HG02610 (cell line): Measurements from ENCODE around the gene GPR55.
A peak's percentile ranks its signal among the peaks of the same experiment; 100 is the strongest.

Experiments
- ATAC-seq: cut with Tn5 transposase; IDR thresholded peaks from one replicate; pipeline ENCODE4 v1.9.1; 2021; ENCODE audit warnings: mild to moderate bottlenecking, moderate library complexity; ENCODE audit not compliant: unreplicated experiment

Gene GPR55

DNA sequence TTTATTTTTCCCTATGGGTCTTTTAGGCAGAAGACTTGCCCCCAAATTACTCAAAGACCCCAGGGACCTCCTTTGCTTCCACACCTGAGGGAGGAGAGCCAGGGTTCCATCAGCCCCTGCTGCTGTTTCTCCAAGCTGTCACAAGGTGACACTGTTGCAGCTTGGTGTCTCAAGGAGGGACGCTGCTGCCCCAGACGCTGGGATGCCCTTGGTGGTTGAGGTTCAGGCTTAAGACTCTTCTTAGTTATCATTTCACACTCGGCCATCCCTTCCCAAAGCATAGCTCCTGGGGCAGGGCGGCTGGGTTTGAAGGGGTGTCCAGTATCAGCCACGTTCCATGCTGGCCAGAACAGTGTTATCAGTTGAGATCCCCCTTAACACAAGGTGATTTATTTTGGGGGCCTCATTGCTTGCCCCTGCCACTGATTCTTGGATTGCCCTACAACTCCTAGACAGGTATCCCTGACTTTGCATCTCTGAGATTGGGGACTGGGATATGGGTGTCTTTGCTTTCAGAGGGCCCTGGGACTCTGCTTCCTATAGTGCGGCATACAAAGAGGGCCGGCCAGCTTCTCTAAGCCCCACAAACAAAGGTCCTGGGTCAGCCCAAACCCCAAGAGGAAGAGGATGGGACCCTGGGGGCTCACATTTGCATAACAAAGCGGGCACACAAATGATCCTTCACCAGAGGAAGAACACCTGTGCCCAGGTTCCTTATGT lies 22.7 kb downstream of the GPR55 start:
- peak; percentile 69 for ATAC-seq

DNA sequence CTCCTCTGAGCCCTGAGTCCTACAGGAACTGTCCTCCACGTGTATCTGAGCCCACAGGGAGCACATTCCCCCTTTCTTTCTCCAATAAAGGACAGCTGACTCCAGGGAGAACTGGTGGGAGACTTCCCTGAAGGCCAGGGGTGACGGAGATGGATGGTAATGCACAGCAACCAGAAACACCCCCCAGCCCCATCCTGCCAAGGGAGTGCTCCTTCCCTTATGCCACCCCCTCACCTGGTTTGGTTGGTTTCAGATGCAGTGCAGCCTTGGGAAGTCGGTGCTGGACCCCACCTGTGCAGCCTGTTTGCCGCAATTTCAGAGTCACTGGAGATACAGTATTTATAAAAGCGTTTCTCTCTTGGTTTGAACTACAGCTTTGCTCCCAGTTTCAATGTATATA lies 24.0 kb downstream of the GPR55 start:
- ATAC-seq = no peak

- ATAC-seq = no peak
These were observed 24.6 kb downstream of the GPR55 start for GRCh38 chr2:230900336-230900995.

- no peak for ATAC-seq
These were observed 25.3 kb downstream of the GPR55 start for GRCh38 chr2:230899786-230900185.

DNA sequence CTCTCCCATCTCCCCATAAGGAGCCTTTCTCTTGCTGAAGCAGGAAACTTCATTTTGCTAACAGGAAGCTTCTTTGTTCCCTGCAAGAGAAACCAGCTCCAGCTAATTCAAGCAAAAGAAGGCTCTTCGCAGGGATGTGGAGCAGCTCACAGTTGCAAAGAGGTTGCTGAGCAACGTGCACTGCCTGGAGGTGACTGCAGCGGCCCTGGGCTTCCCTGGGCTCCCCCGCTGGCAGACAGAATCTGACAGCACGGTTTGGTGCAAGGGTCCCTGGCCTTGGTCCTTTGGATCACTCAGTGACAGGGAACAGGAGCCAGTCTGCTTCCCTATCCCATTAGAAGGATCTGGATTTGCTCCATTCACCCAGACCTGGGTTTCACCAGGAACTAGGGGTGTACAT lies 25.8 kb downstream of the GPR55 start:
- ATAC-seq = no peak

DNA sequence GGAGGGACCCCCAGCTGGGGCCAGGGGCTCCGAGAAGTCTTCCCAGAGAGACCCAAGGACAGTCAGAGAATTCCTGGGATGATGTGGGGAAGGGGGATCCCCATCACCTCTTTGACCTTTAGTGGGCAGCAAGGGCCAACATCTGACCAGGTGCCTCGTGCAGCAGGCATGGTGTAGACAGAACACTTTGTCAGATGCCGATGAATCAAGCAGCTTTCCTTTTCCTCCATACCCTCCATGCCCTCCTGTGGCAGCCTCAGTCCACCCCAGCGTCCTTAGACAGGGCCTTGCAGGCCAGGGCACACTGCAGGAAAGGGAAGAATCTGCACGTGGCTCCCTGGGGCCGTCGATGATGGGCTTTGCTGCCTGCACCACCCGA lies 26.3 kb downstream of the GPR55 start:
- ATAC-seq = no peak

DNA sequence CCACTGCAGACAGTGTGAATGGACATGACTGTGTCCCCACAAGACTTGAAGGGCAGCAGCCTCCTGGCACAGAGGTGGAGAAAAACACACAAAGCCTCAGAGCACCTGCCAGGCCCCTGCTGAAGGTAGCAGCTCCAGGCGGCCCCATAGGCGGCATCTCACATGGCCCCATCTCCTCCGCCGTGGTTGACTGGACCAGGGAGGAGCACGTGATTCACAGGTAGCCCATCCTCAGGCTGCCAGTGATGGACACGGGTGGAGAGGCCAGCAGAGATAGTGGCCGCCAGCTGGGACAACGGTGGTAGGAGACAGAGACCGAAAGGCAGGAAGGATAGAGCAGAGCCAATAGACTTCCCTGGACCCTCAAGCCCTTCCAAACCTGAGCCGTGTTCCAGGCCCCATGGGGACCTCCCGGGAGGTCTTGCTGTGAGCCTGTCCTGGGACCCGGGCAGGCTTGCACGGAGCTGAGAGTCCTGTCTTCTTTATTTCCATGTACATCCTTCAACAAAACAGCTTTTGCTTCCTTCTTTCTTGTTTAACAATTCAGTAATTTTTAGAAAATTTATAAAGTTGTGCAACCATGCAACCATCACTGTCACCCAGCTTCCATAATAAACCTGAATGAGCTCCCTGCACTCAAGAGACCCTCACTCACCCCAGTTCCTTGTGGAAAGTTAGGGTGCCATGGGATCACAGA lies 26.9 kb downstream of the GPR55 start:
- ATAC-seq = no peak

DNA sequence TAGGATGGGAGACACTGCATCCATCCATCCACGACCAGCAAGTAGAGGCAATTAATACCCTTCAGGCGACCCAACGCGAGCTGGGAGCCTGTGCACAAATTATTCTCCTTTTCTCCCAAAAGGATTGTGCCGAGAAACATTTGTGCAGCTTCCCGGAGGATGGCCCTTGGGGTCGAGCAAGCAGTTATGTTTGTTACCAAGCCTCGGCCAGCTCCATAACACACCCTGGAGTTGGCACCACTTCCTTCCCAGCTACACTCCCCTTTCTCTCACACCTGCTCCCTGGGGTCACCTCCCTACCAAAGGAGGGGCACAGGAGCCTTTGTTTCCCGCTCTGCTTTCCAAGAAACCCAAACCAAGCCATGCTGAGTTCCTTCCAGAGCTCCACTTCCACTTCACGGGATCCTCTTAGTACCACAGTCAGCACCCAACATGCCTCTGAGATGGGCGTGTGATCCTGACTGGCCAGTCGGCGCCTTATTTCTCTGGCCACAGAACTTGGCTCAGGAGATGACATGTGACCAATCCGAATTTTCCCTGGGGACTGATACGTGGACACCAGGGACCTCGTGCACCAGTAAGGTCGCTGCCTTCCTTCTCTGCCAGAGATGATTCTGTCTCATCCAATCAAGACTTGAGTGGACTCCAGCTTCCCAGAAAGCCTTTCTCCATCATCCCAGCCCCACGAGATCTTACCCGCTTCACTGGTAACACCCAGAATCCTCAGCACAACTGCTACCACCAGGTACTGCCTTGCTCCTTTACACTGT lies 28.5 kb downstream of the GPR55 start:
- no peak for ATAC-seq

DNA sequence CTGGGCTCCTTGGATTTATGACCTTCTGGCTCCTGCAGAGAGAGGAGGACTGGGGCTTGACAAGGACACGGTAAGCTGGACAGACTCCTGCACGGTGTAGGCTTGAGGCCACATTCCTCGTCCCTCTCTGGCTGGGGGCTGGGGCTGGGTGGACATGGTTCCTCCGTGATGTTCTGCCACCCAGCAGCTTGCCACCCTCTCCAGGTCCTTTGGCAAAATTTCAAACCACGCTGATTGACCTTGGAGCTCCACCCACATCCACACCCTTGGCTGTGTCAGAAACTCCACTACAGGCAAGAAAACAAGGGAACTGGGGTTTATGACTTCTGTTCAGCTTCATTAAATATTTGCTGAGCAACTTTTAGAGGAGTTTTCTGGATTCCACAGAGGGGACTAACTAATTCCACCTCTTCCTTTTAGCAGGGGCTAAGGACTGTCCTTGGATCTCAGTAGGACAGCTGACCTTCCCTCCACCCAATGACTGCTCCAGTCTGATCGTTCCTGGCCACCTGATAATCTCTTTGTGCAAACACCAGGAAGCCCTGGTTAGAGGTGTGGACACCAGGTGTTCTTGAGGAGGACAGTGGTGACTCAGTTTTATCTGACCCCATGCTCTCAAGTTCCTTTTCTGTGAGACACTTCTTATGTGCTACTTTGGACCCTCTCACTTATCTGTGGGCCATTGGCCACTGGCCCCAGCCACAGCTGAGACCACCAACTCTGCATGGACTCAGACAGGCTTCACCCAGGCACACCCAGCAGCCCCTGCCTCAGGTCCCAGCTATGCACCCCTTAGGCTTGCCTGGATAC lies 29.3 kb downstream of the GPR55 start:
- ATAC-seq = no peak

DNA sequence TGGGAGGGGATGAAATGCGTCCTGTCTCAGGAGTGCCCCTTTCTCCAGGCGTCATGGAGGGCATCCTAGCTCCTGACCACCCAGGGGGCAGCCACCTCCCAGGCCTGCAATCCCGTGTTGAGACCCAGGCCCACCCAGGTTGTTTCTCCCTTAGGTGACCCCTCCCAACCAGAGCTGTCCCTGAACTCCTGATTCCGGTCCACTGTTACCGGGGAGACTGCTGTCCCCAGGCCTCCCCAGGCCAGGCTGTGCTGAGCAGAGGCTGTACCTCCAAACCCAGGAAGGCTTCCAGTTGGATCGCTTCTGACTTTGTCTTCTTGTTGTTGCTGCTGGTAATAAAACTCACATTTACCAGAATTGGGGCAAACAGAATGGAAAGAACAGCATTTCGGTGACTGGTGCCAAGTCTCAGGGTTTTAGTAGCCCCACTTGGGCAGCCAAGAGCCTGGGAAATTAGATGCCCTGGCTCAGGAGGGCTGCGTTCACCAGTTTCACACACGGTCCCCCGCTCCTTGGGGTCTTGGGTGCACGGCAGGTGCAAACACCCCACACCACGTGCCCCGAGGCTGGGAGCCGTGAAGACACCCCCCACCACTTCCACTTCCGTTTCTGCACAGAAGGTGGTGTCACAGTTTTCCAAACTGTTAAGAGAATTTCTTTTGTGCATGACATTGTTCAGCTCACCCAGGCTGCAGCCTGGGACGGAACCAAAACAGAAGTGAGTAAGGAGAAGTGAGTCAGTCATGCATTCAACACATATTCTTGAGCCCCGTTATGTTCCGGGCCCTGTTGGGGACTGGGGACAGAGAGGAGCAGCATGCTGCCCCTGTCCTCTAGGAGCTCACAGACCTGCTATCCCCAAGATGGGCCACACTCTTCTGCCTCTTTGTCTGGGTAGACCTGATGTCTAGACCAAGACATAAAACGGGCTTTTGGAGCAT lies 30.9 kb downstream of the GPR55 start:
- ATAC-seq = peak; percentile 62

GRCh38 chr2:230893338-230893737 lies 31.7 kb downstream of the GPR55 start:
- ATAC-seq = peak; percentile 52

- ATAC-seq = no peak
These were observed 33.5 kb downstream of the GPR55 start for GRCh38 chr2:230891509-230891908.

- no peak for ATAC-seq
These were observed 34.0 kb downstream of the GPR55 start for GRCh38 chr2:230891064-230891463.

- no peak for ATAC-seq
These were observed 34.4 kb downstream of the GPR55 start for GRCh38 chr2:230890646-230891045.

DNA sequence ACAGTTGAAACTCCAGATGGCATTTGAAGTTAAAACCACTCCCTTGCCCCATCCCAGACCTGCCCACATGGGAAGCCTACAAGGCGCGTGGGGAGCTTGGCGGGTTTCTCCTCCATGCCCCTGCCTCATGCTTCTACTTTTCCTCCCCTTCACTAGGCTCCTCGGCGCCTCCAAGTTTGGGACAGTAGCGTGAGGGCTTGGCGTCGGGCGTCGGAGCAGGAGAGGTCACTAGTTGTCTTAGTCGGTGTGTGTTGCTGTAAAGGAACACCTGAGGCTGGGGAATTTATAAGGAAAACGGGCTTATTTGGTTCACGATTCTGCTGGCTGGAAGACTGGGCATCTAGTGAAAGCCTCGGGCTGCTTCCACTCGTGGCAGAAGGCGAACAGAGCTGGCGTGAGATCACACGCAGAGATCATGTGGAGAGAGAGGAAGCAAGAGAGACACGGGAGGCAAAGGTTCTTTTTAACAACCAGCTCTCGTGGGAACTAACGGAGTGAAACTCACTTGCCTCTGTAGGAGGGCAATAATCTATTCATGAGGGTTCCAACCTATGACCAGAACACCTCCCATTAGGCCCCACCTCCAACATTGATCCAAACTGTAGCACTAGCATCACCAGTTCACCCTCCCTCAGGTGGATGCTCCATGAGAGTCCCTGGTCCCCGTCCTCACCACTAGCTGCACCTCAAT lies 35.0 kb downstream of the GPR55 start:
- no peak for ATAC-seq

DNA sequence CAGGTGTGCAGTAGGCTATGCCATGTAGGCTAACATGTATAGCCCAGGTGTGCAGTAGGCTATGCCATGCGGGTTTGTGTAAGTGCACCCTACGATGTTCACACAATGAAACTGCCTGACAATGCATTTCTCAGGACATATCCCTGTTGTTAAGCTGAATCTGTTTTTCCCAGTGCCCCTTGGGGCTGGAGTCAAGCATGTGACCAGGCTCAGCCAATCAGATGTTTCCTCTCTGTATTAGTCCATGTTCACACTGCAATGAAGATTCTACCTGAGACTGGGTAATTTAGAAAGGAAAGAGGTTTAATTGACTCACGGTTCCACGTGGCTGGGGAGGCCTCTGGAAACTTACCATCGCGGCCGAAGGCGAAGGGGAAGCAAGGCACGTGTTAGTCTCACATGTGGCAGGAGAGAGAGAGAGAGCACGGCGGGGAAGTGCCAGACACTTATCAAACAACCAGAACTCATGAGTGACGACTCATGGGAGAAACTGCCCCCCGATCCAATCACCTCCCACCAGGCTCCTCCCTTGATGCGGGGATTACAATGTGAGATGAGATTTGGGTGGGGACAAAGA lies 36.1 kb downstream of the GPR55 start:
- ATAC-seq = no peak

DNA sequence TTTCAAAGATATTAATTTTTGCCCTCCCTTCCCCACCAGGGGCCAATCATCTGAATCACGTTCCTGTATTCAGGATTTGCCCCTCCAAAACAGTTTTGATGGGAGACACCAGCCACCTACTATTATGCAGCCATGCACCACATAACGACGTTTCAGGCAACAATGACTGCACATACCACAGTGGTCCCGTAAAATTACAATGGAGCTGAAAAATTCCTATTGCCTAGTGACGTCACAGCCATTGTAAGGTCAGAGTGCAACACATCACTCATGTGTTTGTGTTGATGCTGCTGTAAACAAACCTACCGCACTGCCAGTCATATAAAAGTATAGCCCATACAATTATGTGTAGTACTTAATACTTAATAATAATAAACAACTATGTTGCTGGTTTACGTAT lies 37.7 kb downstream of the GPR55 start:
- ATAC-seq = no peak

DNA sequence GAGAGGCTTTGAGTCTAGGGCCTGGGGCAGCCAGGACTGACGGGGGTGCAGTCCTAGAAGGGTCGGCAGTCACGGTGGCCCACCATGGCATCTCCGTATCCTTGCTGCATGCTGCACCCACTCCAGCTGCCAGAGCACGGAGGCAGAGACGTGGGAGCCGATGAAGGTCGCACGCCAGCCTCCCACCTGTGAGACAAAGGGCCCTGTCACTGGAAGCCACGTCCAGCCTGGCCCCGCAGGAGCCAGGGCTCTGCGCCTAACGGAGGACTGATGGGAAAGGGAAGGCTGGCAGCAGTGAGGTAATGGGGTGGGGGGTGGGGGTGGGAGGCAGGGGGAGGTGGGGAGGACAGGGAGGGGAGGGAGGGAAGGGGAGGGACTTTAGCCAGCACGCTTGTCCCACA lies 38.4 kb downstream of the GPR55 start:
- no peak for ATAC-seq

DNA sequence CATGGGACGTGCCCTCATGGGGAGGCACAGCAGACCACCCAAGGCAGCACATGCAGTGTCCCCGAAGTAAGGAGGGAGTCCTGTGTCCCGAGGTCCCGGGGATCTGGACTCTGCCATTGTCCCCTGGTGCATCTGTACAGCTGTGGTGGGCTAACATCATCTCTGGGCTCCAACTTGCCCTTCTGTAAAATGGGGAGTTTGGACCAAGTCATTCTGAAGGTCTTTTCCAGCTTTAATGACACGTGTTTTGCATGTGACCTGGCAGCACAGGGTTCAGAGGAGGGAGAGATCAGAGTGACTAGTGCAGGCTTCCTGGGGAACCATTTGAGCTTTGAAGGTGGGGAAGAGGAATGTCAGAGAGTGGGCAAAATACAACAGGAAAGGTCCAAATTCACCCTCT lies 38.8 kb downstream of the GPR55 start:
- ATAC-seq = no peak
